NOMO-1 treated with dmso at 0.1 percent for 144 hours (cell line): ENCODE data around the gene SCNN1G.

Experiments
- DNase-seq: peaks from one replicate; lab custom pipeline; 2025; ENCODE audit not compliant: unreplicated experiment; lab: John Stamatoyannopoulos, UW

SCNN1G gene

GRCh38 chr16:23152386-23153178 is 30.0 kb upstream of the SCNN1G start:
- no peak for DNase-seq

- DNase-seq: no peak
Observed at GRCh38 chr16:23155445-23156049, 27.0 kb upstream of the SCNN1G start.

- no peak for DNase-seq
Observed at GRCh38 chr16:23156110-23156509, 26.4 kb upstream of the SCNN1G start.

- no peak for DNase-seq
Observed at GRCh38 chr16:23156946-23157460, 25.5 kb upstream of the SCNN1G start.

- no peak for DNase-seq
Observed at GRCh38 chr16:23158114-23158513, 24.4 kb upstream of the SCNN1G start.

DNA sequence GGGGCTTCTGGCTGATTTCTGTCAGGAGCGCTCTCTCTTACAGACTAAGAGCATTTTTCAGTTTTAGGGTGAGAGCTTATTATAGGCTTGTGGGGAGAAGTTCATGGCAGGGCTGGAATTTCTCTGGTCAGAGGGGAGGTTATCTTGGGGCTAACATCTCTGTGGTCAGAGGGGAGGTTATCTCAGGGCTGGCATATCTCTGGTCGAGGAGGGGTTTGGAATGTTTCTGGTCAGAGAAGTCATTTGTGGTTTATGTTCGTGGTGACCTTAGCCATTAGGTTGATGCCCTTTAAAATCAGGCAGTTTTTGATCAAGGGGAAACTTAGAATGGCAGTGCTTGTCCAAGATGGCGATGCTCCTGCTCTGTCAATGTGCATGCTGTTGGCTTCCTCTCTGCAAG is 22.5 kb upstream of the SCNN1G start:
- DNase-seq: no peak

- no peak for DNase-seq
Observed at GRCh38 chr16:23160574-23160973, 22.0 kb upstream of the SCNN1G start.

DNA sequence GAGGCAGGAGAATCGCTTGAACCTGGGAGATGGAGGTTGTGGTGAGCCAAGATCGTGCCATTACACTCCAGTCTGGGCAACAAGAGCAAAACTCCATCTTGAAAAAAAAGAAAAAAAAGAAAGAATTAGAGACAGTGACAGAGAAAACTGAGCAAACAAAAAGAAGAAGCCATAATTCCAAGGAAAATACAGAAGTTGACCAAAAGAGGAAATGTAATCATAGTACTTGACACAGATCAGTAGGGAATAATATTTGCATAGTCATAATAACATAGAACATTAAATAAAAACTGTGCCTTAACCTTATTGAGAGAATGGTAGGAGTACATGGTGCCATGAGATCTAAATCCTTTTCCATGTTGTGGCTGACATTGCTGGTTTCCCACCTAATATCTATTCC is 18.6 kb upstream of the SCNN1G start:
- DNase-seq: no peak

GRCh38 chr16:23164736-23165135 is 17.8 kb upstream of the SCNN1G start:
- no peak for DNase-seq

DNA sequence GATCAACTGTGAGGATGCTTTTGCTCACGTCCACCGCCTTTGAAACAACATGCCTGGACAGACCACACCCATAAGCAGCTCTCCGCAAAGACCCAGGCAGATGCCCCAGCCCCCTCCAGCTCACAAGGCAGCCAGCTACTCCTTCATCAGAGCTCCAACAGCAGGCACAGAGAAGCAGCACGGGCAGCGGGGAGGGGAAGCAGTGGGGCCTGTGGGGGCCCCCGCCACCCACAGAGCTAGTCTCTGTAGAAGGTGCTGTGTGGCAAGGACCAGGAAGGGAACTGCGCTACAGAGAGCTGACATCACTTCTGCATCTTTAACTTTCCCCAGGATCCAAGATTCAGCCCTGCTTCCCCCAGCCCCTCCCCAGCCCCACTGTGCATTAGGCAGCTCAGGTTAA is 10.0 kb upstream of the SCNN1G start:
- no peak for DNase-seq

DNA sequence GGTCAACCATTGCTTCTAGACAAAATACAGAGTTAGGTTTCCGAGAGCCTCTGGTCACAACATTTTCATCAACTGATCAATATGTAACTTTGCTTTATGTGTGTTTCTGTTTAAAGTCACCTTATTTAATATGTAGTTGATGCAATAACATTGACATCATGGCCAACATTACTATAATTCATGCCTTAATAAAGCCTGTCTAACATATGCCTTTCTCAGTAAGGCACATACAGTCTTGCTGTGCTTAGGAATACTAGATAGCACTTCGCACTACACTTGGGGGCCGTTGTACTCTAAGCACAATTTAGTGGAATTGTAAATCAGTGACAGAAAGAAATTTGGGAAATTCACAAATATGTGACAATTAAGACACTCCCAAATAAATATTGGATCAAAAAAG is 9.6 kb upstream of the SCNN1G start:
- no peak for DNase-seq

GRCh38 chr16:23174622-23175021 is 7.9 kb upstream of the SCNN1G start:
- no peak for DNase-seq

DNA sequence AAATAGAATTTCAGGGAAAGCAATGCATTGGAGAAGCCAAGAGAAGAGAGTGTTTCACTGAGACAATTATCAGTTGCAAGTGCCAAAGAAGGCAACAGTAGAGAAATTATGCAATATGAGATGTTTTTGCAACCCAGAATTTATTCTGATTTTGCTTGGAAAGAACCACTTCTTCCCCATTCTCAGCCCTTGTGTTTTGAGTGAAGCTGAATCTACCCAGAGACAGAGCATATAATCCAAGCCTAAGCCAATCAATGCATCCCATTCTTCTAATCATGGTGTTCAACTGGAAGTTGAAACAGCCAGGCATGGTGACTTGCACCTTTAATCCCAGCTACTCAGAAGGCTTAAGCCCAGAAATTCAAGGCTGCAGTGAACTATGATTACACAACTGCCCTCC is 6.9 kb upstream of the SCNN1G start:
- no peak for DNase-seq

GRCh38 chr16:23181506-23181905 is 1.0 kb upstream of the SCNN1G start:
- no peak for DNase-seq

GRCh38 chr16:23182206-23182678 is 303 bp upstream of the SCNN1G start:
- no peak for DNase-seq

DNA sequence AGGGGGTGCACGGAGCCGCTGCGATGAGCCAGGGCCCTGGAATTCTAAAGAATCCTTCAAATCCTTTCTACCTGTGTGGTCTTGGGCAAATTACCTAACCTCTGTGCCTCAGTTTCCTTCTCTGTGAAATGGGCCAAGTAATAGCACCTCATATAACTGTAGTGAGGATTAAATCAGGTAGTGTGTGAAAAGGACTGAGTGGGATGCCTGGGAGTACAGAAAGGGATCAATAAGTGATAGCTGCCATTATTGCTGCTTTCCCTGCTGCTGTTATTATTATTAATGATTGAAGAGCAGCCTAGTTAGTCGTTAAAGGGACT is 958 bp downstream of the SCNN1G start:
- no peak for DNase-seq

- DNase-seq: no peak
Observed at GRCh38 chr16:23185656-23186055, 3.1 kb downstream of the SCNN1G start.

- no peak for DNase-seq
Observed at GRCh38 chr16:23186171-23186570, 3.6 kb downstream of the SCNN1G start.

- no peak for DNase-seq
Observed at GRCh38 chr16:23187341-23187740, 4.8 kb downstream of the SCNN1G start.

DNA sequence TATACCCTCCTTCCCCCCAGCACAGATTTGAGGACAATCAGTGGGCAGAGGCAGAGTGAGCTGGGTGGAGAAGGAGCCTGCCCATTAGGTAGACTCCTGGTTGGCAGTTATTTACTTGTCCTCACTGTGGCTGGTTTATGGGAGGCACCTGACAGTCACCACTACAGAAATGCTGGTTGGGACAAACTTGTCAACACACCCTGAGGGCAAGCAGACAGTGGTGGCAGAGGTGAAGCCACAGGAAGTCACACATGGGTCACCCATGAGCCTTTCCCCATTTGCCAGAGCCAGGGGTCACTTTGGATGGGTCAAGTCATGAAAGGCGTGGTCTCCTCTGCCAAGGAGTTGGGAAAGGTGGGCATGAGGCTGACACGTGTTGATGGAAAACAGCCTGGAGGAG is 6.4 kb downstream of the SCNN1G start:
- DNase-seq: no peak

GRCh38 chr16:23194497-23195221 is 12.1 kb downstream of the SCNN1G start:
- no peak for DNase-seq

- no peak for DNase-seq
Observed at GRCh38 chr16:23195366-23195978, 12.9 kb downstream of the SCNN1G start.
